ENCODE data around the gene RPL22L1. TPM values are rescaled to one million over a fixed set of nuclear protein-coding genes. Genes with fewer than 3 reads are reported as not detected.
"Not testable (repeated sequence)": the region's sequence is repeated elsewhere in the genome, so short reads cannot be mapped to it uniquely, and the experiment has no call there.

The RPL22L1 gene
- total RNA-seq, 1 donor from 2014 or later = 95.6 TPM

DNA sequence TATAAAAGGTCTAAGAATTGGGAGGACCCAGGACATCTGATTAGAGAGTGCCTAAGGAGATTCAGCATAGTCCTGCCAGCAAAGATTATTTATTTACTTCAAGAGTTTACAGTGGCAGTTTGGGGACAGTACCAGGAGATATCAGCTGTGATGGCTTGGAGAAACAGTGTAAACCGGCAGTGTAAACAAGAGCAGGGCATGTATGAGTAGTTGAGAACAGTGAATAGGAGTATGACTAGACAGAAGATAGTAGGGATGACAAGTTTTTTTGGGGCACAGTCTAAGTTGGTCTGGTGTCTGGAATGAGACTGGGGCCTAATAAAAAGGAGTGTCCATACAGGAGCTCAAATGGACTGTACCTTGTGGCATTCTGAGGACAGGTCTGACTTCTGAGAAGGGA is 51.7 kb downstream of the RPL22L1 start:
- not testable (repeated sequence) for H3K4me1 Mint-ChIP-seq (ENCODE audit: low read depth, unreplicated experiment); H3K27me3 ChIP-seq (ENCODE audit: insufficient read depth, low read length); H3K9me3 Mint-ChIP-seq (ENCODE audit: unreplicated experiment); H2AFZ ChIP-seq (ENCODE audit: low read depth, low read length); H3K36me3 ChIP-seq (ENCODE audit: insufficient read depth, low read length); H3K4me1 ChIP-seq (ENCODE audit: insufficient read depth, low read length); FAIRE-seq; H3K4me3 ChIP-seq (ENCODE audit: insufficient read depth, low read depth, low read length); H4K20me1 ChIP-seq (ENCODE audit: insufficient read depth, low read length); DNase-seq (ENCODE audit: low read depth); H3K4me2 ChIP-seq (ENCODE audit: low read length); H3K79me2 ChIP-seq (ENCODE audit: insufficient read depth, low read length); H3K9ac ChIP-seq (ENCODE audit: low read length); H3K36me3 Mint-ChIP-seq (ENCODE audit: low read depth, unreplicated experiment); H3K9me3 ChIP-seq (ENCODE audit: insufficient read depth, low read depth, low read length); H3K4me3 Mint-ChIP-seq (ENCODE audit: unreplicated experiment); H3K27ac ChIP-seq (ENCODE audit: low read depth, low read length); H3K27ac Mint-ChIP-seq (ENCODE audit: unreplicated experiment)
- H3K27me3 Mint-ChIP-seq (ENCODE audit: low read depth, unreplicated experiment) = peaks cover 45% of the 10 kb centered on the region

- not testable (repeated sequence) for H2AFZ ChIP-seq (ENCODE audit: low read depth, low read length); H3K4me3 Mint-ChIP-seq (ENCODE audit: unreplicated experiment)
Measured at GRCh38 chr3:170817471-170817870, 52.5 kb downstream of the RPL22L1 start.

GRCh38 chr3:170816841-170817240 is 53.2 kb downstream of the RPL22L1 start:
- no peak overlapping the region for H3K27ac Mint-ChIP-seq (ENCODE audit: unreplicated experiment)

More at GRCh38 chr3:170817471-170817870, 52.5 kb downstream of the RPL22L1 start:
- H3K79me2 ChIP-seq (ENCODE audit: insufficient read depth, low read length); H3K27ac Mint-ChIP-seq (ENCODE audit: unreplicated experiment); H3K36me3 ChIP-seq (ENCODE audit: insufficient read depth, low read length); H3K27ac ChIP-seq (ENCODE audit: low read depth, low read length); H3K4me3 ChIP-seq (ENCODE audit: insufficient read depth, low read depth, low read length); H3K9me3 ChIP-seq (ENCODE audit: insufficient read depth, low read depth, low read length); H3K9me3 Mint-ChIP-seq (ENCODE audit: unreplicated experiment); H3K4me2 ChIP-seq (ENCODE audit: low read length); H3K36me3 Mint-ChIP-seq (ENCODE audit: low read depth, unreplicated experiment); H3K4me1 Mint-ChIP-seq (ENCODE audit: low read depth, unreplicated experiment); H4K20me1 ChIP-seq (ENCODE audit: insufficient read depth, low read length); DNase-seq (ENCODE audit: low read depth); H3K4me1 ChIP-seq (ENCODE audit: insufficient read depth, low read length); H3K27me3 ChIP-seq (ENCODE audit: insufficient read depth, low read length); H3K9ac ChIP-seq (ENCODE audit: low read length); FAIRE-seq: not testable (repeated sequence)
- H3K27me3 Mint-ChIP-seq (ENCODE audit: low read depth, unreplicated experiment) = peaks cover 43% of the 10 kb centered on the region

More at GRCh38 chr3:170816841-170817240, 53.2 kb downstream of the RPL22L1 start:
- Histone ChIP-seq H3K4me2 (ENCODE audit: low read length) (no peak overlapping the region), H4K20me1 (ENCODE audit: insufficient read depth, low read length) (no peaks in the 10 kb centered on the region), H3K9ac (ENCODE audit: low read length) (no peak overlapping the region), H3K36me3 (ENCODE audit: insufficient read depth, low read length) (no peaks in the 10 kb centered on the region), H3K27me3 (ENCODE audit: insufficient read depth, low read length) (no peaks in the 10 kb centered on the region), H3K79me2 (ENCODE audit: insufficient read depth, low read length) (no peaks in the 10 kb centered on the region), H3K27ac (ENCODE audit: low read depth, low read length) (no peak overlapping the region), H3K4me3 (ENCODE audit: insufficient read depth, low read depth, low read length) (no peak overlapping the region), H2AFZ (ENCODE audit: low read depth, low read length) (no peak overlapping the region), H3K9me3 (ENCODE audit: insufficient read depth, low read depth, low read length) (no peaks in the 10 kb centered on the region), H3K4me1 (ENCODE audit: insufficient read depth, low read length) (peaks cover under 1% of the 10 kb centered on the region)
- H3K36me3 Mint-ChIP-seq (ENCODE audit: low read depth, unreplicated experiment) = no peaks in the 10 kb centered on the region
- FAIRE-seq = no peak
- H3K4me1 Mint-ChIP-seq (ENCODE audit: low read depth, unreplicated experiment) = peaks cover under 1% of the 10 kb centered on the region
- H3K9me3 Mint-ChIP-seq (ENCODE audit: unreplicated experiment) = no peaks in the 10 kb centered on the region
- DNase-seq (ENCODE audit: low read depth) = no peak
- H3K27me3 Mint-ChIP-seq (ENCODE audit: low read depth, unreplicated experiment) = peaks cover 43% of the 10 kb centered on the region
- no peak for TF ChIP-seq EZH2 (IDR thresholded peaks at IDR 0.05; ENCODE audit: insufficient read depth, low read length)
- TF ChIP-seq, protein P1, sequence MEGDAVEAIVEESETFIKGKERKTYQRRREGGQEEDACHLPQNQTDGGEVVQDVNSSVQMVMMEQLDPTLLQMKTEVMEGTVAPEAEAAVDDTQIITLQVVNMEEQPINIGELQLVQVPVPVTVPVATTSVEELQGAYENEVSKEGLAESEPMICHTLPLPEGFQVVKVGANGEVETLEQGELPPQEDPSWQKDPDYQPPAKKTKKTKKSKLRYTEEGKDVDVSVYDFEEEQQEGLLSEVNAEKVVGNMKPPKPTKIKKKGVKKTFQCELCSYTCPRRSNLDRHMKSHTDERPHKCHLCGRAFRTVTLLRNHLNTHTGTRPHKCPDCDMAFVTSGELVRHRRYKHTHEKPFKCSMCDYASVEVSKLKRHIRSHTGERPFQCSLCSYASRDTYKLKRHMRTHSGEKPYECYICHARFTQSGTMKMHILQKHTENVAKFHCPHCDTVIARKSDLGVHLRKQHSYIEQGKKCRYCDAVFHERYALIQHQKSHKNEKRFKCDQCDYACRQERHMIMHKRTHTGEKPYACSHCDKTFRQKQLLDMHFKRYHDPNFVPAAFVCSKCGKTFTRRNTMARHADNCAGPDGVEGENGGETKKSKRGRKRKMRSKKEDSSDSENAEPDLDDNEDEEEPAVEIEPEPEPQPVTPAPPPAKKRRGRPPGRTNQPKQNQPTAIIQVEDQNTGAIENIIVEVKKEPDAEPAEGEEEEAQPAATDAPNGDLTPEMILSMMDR (IDR thresholded peaks at IDR 0.05; ENCODE audit: insufficient read depth, low read depth, low read length) = no peak
- H3K4me3 Mint-ChIP-seq (ENCODE audit: unreplicated experiment) = no peak overlapping the region
